ENCODE measurements around the gene CATSPERZ.
A peak's percentile ranks its signal among the peaks of the same experiment; 100 is the strongest.

CATSPERZ gene

GRCh38 chr11:64285885-64286800, 14.0 kb upstream of the CATSPERZ start:
- DNase-seq: peak in 1 of 2 experiments; percentile 31

- no peak for DNase-seq
Measured at GRCh38 chr11:64286801-64287159, 13.4 kb upstream of the CATSPERZ start.

GRCh38 chr11:64287676-64288352, 12.3 kb upstream of the CATSPERZ start:
- DNase-seq: no peak

GRCh38 chr11:64288353-64288750, 11.8 kb upstream of the CATSPERZ start:
- DNase-seq: no peak

GRCh38 chr11:64289002-64289564, 11.1 kb upstream of the CATSPERZ start:
- DNase-seq: no peak

GRCh38 chr11:64290352-64291261, 9.6 kb upstream of the CATSPERZ start:
- DNase-seq: no peak

- no peak for DNase-seq
Measured at GRCh38 chr11:64291262-64291751, 8.9 kb upstream of the CATSPERZ start, which contains the start of gene KCNK4. Gene KCNK4 (plus strand): TSS chr11:64291302. CDS start chr11:64293019, 1,717 bp downstream.

GRCh38 chr11:64291752-64292459, 8.3 kb upstream of the CATSPERZ start:
- no peak for DNase-seq

- no peak for DNase-seq
Measured at GRCh38 chr11:64292460-64293254, 7.5 kb upstream of the CATSPERZ start.

GRCh38 chr11:64294774-64295173, 5.4 kb upstream of the CATSPERZ start:
- no peak for DNase-seq

GRCh38 chr11:64295760-64296159, 4.4 kb upstream of the CATSPERZ start:
- no peak for DNase-seq

GRCh38 chr11:64296236-64296635, 3.9 kb upstream of the CATSPERZ start:
- no peak for DNase-seq

GRCh38 chr11:64296830-64297698, 3.1 kb upstream of the CATSPERZ start:
- no peak for DNase-seq

GRCh38 chr11:64297699-64298358, 2.3 kb upstream of the CATSPERZ start:
- DNase-seq: peak in 1 of 2 experiments; percentile 46

- DNase-seq: no peak
Measured at GRCh38 chr11:64298966-64299846, 952 bp upstream of the CATSPERZ start.

- no peak for DNase-seq
Measured at GRCh38 chr11:64303109-64304031, 3.2 kb downstream of the CATSPERZ start.

- no peak for DNase-seq
Measured at GRCh38 chr11:64304032-64304315, 3.8 kb downstream of the CATSPERZ start.
